Measurements from ENCODE around the gene CILP2. TPM values are rescaled to one million over a fixed set of nuclear protein-coding genes. Genes with fewer than 3 reads are reported as not detected.

Gene CILP2
- total and polyA plus RNA-seq, 2 of the 4 experiments (the other 2 are of a cell fraction), result 0.18 to 0.87 TPM

DNA sequence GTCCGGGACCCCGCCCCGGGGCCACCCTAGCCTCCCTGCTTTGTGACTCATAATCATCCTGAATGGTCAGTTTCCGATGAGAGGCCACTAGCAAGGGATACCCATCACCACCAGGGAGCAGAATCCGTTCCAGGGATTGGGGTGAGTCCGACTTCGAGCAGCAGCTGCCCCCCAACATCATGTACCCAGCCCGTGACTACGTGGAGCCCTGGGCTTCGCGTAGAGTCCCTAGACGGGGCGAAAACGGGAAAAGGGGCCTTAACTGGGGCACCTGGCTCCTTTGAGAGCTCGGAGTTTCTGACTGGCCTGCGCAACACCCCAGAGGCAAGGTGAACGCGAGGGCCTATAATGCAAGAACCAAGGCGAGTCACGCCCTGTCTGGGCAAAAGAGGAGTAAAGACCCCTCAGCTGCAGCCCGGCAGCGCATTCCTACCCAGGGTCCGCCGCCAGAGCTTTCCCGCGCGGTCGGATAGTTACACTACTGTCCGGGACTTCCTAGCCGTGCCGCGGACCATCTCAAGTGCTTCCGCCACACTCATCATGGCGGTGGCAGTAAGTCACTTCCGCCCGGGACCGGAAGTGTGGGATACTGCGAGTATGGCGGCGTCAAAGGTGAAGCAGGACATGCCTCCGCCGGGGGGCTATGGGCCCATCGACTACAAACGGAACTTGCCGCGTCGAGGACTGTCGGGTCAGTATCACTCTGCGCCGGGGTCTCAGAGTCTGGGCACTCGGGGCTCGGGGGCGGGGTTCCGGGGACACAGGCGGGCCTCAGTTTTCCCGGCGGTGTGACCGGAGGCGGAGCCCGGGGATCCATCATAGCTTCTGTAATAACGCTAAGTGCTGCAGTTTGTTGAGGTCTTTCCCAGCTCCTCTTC, 22.2 kb upstream of the CILP2 start, which contains the start of gene NDUFA13 (continued):
- TF ChIP-seq SMC3 (IDR thresholded peaks at IDR 0.05; ENCODE audit: low read depth, low read length) (no peak), RAD21 (IDR thresholded peaks at IDR 0.05; ENCODE audit: low read length) (no peak), MXI1 (IDR thresholded peaks at IDR 0.05; ENCODE audit: borderline replicate concordance, low read depth, low read length) (no peak; the same call in 1 of the 2 replicates)

DNA sequence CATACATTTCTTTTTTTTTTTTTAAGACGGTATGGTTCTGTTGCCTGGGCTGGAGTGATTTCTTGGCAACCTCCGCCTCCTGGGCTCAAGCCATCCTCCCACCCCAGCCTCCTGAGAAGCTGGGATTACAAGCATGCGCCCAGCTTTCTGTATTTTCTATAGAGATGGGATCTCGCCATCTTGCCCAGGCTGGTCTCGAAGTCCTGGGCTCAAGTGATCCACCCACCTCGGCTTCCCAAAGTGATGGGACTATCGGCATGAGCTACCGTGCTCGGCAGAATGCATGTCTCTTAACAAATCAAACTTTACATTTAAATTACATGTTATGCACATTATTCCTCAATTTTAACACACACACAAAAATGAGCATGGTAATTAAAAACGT, 20.8 kb upstream of the CILP2 start:
- H3K9ac ChIP-seq (ENCODE audit: low read depth, low read length), result no peak overlapping the region
- H3K9me3 ChIP-seq (ENCODE audit: control insufficient read depth, insufficient read depth, low read length), result 0 out of 2 replicates have a peak, but pooled peaks cover 3% of the 10 kb centered on the region
- no peak overlapping the region for H2BK15ac ChIP-seq (ENCODE audit: low read depth, low read length)
- ChIA-PET CTCF (no interaction called here), POLR2A (ENCODE audit: unreplicated experiment) (no interaction called here)
- no peak overlapping the region for H2AFZ ChIP-seq (replicated peaks; ENCODE audit: low read length, poor library complexity)
- no peak overlapping the region for H4K91ac ChIP-seq (ENCODE audit: insufficient read depth, low read depth, low read length)
- H3K23ac ChIP-seq (ENCODE audit: low read depth, low read length), result no peak overlapping the region
- dilution Hi-C loops (cut with HindIII; ENCODE audit: low sequenced_read_pairs, unreplicated experiment) (no loop called here), in situ Hi-C loops (cut with MboI; ENCODE audit: low sequenced_read_pairs) (no loop called here), intact Hi-C loops (cut with micrococcal nuclease) (no loop called here)
- H4K5ac ChIP-seq (ENCODE audit: low read depth, low read length), result no peak overlapping the region
- peaks cover 4% of the 10 kb centered on the region; the same call in 1 of the 2 replicates for H4K20me1 ChIP-seq (ENCODE audit: insufficient read depth, low read length)
- no peak overlapping the region for H2AK9ac ChIP-seq (replicated peaks; ENCODE audit: low read depth, low read length, poor library complexity)
- no peak overlapping the region for H2AK5ac ChIP-seq (ENCODE audit: low read depth, low read length)
- no TSS peak for BruUV-seq (replicated peaks)
- no peak overlapping the region; a peak in 1 of 4 replicates for H4K8ac ChIP-seq (ENCODE audit: low read depth in 2 of 2, low read length in 2 of 2)
- TF ChIP-seq MAFK (IDR thresholded peaks at IDR 0.05; ENCODE audit: low read depth, low read length) (no peak), MAZ (IDR thresholded peaks at IDR 0.05; ENCODE audit: borderline replicate concordance, low read depth, low read length) (no peak), MXI1 (IDR thresholded peaks at IDR 0.05; ENCODE audit: borderline replicate concordance, low read depth, low read length) (no peak), FOS (IDR thresholded peaks at IDR 0.05; ENCODE audit: low read depth, low read length) (no peak), NFE2L2 (IDR thresholded peaks at IDR 0.05; ENCODE audit: low read depth, low read length) (no peak), RAD21 (IDR thresholded peaks at IDR 0.05; ENCODE audit: low read length) (no peak), SMC3 (IDR thresholded peaks at IDR 0.05; ENCODE audit: low read depth, low read length) (no peak), CHD1 (IDR thresholded peaks at IDR 0.05; ENCODE audit: low read depth, low read length) (no peak), RFX5 (IDR thresholded peaks at IDR 0.05; ENCODE audit: low read depth, low read length) (no peak), CEBPB (IDR thresholded peaks at IDR 0.05; ENCODE audit: low read depth, low read length) (no peak)
- TF ChIP-seq, protein P1, sequence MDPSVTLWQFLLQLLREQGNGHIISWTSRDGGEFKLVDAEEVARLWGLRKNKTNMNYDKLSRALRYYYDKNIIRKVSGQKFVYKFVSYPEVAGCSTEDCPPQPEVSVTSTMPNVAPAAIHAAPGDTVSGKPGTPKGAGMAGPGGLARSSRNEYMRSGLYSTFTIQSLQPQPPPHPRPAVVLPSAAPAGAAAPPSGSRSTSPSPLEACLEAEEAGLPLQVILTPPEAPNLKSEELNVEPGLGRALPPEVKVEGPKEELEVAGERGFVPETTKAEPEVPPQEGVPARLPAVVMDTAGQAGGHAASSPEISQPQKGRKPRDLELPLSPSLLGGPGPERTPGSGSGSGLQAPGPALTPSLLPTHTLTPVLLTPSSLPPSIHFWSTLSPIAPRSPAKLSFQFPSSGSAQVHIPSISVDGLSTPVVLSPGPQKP (IDR thresholded peaks at IDR 0.05; ENCODE audit: borderline replicate concordance, low read depth, low read length), result no peak
- peaks cover 24 to 62% of the 10 kb centered on the region in 2 experiments for H3K79me1 ChIP-seq (ENCODE audit: low read depth in 1 of 2, low read length in 2 of 2)
- ATAC-seq (ENCODE audit: low read depth) (no peak), DNase-seq (no peak)
- H2BK20ac ChIP-seq (ENCODE audit: low read depth, low read length), result no peak overlapping the region
- no peak overlapping the region for H2BK5ac ChIP-seq (ENCODE audit: low read depth, low read length, poor library complexity, severe bottlenecking)
- no peaks in the 10 kb centered on the region for H3K9me1 ChIP-seq (ENCODE audit: insufficient read depth, low read length)
- peaks cover 5% of the 10 kb centered on the region; the same call in 1 of the 2 replicates for H3K4me1 ChIP-seq (ENCODE audit: control insufficient read depth, insufficient read depth, low read length)
- no peak overlapping the region for H3K4ac ChIP-seq (ENCODE audit: low read depth, low read length)
- no peak overlapping the region for H3K56ac ChIP-seq (ENCODE audit: extremely low read depth, insufficient read depth, low read length)
- H2BK120ac ChIP-seq (ENCODE audit: low read depth, low read length), result no peak overlapping the region
- no peak overlapping the region for H3K18ac ChIP-seq (ENCODE audit: low read depth, low read length)
- H3K14ac ChIP-seq (replicated peaks; ENCODE audit: low read depth, low read length), result no peak overlapping the region
- 100% methylated on average over 1 of the region's 10 CpGs; no CpG with 5 or more reads in 1 of the 2 experiments for WGBS, 2 experiments (ENCODE audit: extremely low coverage in 2 of 2, insufficient read length in 1 of 2)
- H3K27ac ChIP-seq (ENCODE audit: insufficient read depth, low read length), result no peak overlapping the region
- H3K4me3 ChIP-seq (ENCODE audit: insufficient read depth, low read depth, low read length), result no peak overlapping the region
- H3K4me2 ChIP-seq (ENCODE audit: low read depth, low read length), result no peak overlapping the region; the same call in 1 of the 2 replicates
- peaks cover 9% of the 10 kb centered on the region for H3K36me3 ChIP-seq (ENCODE audit: control insufficient read depth, insufficient read depth, low read length)
- H3K27me3 ChIP-seq (ENCODE audit: control insufficient read depth, insufficient read depth, low read length), result no peaks in the 10 kb centered on the region

Data from IMR-90 (cell line).